Measurements from ENCODE around the gene TTC7B. TPM values are rescaled to one million over a fixed set of nuclear protein-coding genes. Genes with fewer than 3 reads are reported as not detected.

The TTC7B gene
- total and polyA plus RNA-seq, 9 of the 15 experiments (the other 6 are each of a cell fraction or from before 2014, with no cell fraction given) = 2.2 to 77.2 (median 36.7) TPM

GRCh38 chr14:90720336-90720735 is 95.9 kb downstream of the TTC7B start (continued):
- TF ChIP-seq FOXK2 (conservative IDR thresholded peaks at IDR 0.05 in 1 of 2, IDR thresholded peaks at IDR 0.05 in 1 of 2; ENCODE audit: low read depth in 2 of 2) (0 out of 4 replicates have a peak, but pooled peaks of 1 of the 2 experiments have one; percentile 40), ZNF830 (CRISPR knock-in tag; IDR thresholded peaks at IDR 0.05) (no peak), FOXM1 (IDR thresholded peaks at IDR 0.05; ENCODE audit: low read depth) (peak; percentile 52; the same call in 1 of the 2 replicates), FOXM1 (CRISPR knock-in tag; IDR thresholded peaks at IDR 0.05; ENCODE audit: low read depth) (no peak), SOX6 (IDR thresholded peaks at IDR 0.05) (peak; percentile 54; the same call in 1 of the 2 replicates), ZNF431 (CRISPR knock-in tag; IDR thresholded peaks at IDR 0.05) (no peak), ZNF395 (CRISPR knock-in tag; IDR thresholded peaks at IDR 0.05) (0 out of 2 replicates have a peak, but pooled peaks have one; percentile 26), MEIS2 (IDR thresholded peaks at IDR 0.05; ENCODE audit: partially characterized antibody) (peak; percentile 29), CREM (IDR thresholded peaks at IDR 0.05; ENCODE audit: low read depth) (peak; percentile 36; the same call in 1 of the 2 replicates), LARP7 (IDR thresholded peaks at IDR 0.05) (no peak), UBTF (IDR thresholded peaks at IDR 0.05; ENCODE audit: borderline replicate concordance in 1 of 2, low read depth in 2 of 2, low read length in 2 of 2) (0 out of 4 replicates have a peak, but pooled peaks of 1 of the 2 experiments have one; percentile 25), ASH1L (IDR thresholded peaks at IDR 0.05; ENCODE audit: borderline replicate concordance, low read depth, partially characterized antibody) (no peak), EP300 (IDR thresholded peaks at IDR 0.05; ENCODE audit: low read length) (peak; percentile 26; the same call in 1 of the 2 replicates)

Measured in K562 (cell line).